LNCaP clone FGC (cell line): ENCODE results near the gene LBX2.

Source experiments
- DNase-seq: peaks from one replicate; pipeline ENCODE4 v3.0.0-alpha.2; 2011; ENCODE audit warnings: low read depth
- H3K4me3 ChIP-seq: 2 replicates; pipeline ENCODE4 v1.5.1; 2011; ENCODE audit warnings: mild to moderate bottlenecking, low read depth, low read length, control low read depth
- CTCF ChIP-seq: IDR thresholded peaks from 2 replicates; pipeline ENCODE4 v1.5.1; 2012; ENCODE audit warnings: mild to moderate bottlenecking; ENCODE audit not compliant: control insufficient read depth, insufficient read depth; ENCODE audit errors: extremely low read depth

Gene LBX2

GRCh38 chr2:74503506-74504475 lies 4.4 kb upstream of the LBX2 start:
- DNase-seq = no peak
- no peak overlapping the region for H3K4me3 ChIP-seq
- TF ChIP-seq CTCF = no peak

- no peak overlapping the region for H3K4me3 ChIP-seq
- TF ChIP-seq CTCF = no peak
- no peak for DNase-seq
Measured at GRCh38 chr2:74502720-74503505, 3.5 kb upstream of the LBX2 start.

DNA sequence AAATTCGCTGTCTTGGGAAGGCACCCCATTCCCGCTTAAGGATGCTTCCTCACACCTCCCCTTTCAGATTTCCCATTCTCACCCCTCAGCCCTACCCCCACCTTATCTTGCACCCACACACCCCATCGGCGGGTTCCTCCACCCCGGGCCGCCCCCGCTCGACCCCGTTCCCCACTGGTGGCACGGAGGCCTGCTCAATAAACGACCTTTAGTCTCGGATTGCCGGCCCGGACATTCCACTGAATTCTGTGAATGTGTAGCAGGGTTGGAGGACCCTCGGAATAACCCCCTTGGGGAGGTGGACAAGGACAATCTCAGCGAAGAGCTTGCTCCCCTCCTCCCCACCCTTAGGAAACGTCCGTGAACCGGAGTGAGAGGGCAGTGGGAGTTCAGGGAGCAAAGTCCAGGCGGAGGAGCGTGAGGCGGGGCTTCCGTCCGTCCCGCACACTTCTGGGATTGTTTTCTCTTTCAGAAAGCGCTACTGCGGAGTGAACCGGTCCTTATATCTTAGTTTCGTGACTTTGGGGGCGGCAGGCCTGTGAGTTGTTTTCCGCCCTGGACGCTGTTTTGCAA lies 2.8 kb upstream of the LBX2 start:
- no peak overlapping the region for H3K4me3 ChIP-seq
- no peak for TF ChIP-seq CTCF
- no peak for DNase-seq

DNA sequence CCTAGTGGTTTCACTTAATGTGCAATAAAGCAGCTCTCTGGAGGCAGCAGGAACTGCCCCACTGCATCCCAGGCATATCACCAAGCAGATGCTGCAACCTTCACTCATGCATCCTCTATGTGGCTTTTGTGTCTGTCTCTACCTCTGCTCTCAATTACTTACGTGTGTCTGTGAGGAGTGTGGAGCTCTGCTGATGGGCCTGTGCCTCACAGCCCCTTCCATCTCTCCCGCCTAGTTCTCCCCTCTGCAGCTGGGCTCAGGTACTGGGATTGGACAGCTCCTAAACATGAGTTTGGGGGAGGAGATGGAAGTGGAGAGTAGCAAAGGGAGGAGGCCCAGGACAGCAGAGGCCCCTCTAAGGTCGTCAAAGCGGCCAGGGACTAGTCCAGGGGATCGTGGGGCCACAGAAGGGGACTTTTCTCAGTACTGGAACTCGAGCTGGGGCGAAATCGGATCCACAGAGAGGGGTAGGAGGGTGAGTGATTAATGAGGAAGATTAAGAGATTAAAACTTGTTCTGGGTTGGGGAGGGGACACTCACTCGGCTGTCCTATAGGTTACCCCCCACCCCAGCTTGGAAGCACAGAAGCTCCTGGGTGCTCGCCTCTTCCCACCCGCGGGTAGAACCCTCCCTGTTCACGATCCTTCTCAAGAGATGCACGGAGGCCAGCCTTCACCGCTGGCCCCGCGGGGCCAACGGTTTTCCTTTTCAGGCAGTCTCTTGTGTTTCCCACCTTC lies 2.1 kb upstream of the LBX2 start:
- DNase-seq = no peak
- TF ChIP-seq CTCF = no peak
- H3K4me3 ChIP-seq = no peak overlapping the region

DNA sequence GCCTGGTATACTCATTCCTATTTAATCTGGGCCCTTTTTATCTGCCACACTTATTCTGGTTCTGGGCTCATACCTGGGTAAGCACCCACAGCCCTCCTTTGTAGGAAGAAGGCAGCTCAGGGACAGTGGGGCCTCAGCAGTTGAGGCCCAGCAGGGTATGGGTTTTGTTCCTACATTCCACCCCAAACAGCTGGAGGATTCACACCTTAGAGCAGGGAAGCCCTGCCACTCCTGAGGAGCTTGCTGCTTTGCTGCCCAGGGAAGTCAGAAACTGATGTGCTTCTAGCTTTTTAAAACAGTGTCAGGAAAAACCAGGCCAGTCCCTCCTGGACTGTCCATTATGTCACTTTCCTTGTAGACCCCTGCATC lies 1.2 kb upstream of the LBX2 start:
- no peak for DNase-seq
- TF ChIP-seq CTCF = no peak
- H3K4me3 ChIP-seq = no peak overlapping the region

DNA sequence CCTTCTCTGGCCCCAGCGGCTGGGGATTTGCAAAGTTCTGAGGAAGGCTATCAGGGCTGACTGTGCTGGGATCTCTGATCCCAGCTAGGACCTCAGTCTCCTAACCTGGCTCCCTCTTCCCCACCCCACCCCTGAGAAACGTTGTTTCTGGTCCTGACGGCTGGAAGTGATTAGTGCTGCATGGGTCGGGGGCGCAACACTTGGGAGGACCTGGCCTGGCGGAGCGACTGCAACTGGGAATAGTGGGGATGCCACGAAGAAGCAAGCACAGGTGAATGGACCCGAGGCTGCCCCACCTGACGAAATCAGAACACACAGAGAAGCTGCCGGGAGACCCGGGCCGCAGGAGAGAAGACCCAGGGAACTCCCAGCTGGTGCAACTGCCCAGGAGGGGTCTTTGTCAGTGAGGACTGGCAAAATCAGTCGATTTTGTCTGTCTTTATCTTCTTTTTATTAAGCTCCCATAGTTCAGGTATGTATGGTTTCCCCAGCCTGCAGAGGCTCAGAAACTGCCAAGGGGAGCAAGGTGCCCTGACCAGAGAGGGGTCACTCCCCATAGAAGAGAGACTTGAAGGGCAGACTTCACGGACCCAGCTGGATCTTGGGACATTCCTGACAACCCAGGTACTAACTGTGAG lies 656 bp upstream of the LBX2 start:
- no peak for DNase-seq
- TF ChIP-seq CTCF = no peak
- H3K4me3 ChIP-seq = no peak overlapping the region
